ENCODE data around the gene IFNA14.
A peak's percentile ranks its signal among the peaks of the same experiment; 100 is the strongest.
"Not testable (repeated sequence)": the region's sequence is repeated elsewhere in the genome, so short reads cannot be mapped to it uniquely, and the experiment has no call there.

IFNA14 gene

GRCh38 chr9:21217211-21217610, 22.6 kb downstream of the IFNA14 start, which contains the start of gene IFNA16:
Gene IFNA16, minus strand, starts transcription at chr9:21217311. Its CDS starts 6 bp downstream, at chr9:21217305.
- not testable (repeated sequence) for TF ChIP-seq EP300 (IDR thresholded peaks at IDR 0.05; ENCODE audit: borderline replicate concordance); TCF12 (IDR thresholded peaks at IDR 0.05; ENCODE audit: low read depth)
- TF ChIP-seq, protein P1, sequence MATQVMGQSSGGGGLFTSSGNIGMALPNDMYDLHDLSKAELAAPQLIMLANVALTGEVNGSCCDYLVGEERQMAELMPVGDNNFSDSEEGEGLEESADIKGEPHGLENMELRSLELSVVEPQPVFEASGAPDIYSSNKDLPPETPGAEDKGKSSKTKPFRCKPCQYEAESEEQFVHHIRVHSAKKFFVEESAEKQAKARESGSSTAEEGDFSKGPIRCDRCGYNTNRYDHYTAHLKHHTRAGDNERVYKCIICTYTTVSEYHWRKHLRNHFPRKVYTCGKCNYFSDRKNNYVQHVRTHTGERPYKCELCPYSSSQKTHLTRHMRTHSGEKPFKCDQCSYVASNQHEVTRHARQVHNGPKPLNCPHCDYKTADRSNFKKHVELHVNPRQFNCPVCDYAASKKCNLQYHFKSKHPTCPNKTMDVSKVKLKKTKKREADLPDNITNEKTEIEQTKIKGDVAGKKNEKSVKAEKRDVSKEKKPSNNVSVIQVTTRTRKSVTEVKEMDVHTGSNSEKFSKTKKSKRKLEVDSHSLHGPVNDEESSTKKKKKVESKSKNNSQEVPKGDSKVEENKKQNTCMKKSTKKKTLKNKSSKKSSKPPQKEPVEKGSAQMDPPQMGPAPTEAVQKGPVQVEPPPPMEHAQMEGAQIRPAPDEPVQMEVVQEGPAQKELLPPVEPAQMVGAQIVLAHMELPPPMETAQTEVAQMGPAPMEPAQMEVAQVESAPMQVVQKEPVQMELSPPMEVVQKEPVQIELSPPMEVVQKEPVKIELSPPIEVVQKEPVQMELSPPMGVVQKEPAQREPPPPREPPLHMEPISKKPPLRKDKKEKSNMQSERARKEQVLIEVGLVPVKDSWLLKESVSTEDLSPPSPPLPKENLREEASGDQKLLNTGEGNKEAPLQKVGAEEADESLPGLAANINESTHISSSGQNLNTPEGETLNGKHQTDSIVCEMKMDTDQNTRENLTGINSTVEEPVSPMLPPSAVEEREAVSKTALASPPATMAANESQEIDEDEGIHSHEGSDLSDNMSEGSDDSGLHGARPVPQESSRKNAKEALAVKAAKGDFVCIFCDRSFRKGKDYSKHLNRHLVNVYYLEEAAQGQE (IDR thresholded peaks at IDR 0.05; ENCODE audit: low read depth) = not testable (repeated sequence)

- peak; percentile 49 for TF ChIP-seq RAD21 (IDR thresholded peaks at IDR 0.05; ENCODE audit: low read depth)
These were observed 26.1 kb downstream of the IFNA14 start for GRCh38 chr9:21213411-21214326.

DNA sequence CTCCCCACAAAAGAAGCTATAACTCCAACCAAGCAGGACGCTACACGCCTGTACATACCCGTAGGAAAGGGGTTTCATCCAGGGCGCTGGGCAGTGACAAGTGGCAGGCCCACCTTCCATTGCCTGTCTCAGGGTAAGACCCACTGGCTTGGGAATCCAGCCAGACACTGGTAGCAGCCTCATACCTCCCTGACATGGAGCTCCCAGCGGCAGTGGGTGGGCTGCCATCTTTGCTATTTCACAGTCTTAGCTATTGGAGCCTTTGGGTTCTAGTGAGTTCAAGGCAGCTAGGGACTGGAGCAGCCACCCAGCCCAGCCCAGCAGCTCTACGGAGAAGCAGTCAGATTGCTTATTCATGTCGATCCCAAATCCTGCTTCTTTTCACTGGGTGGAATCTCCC, 29.5 kb downstream of the IFNA14 start:
- TF ChIP-seq CEBPB (IDR thresholded peaks at IDR 0.05) (no peak), TCF12 (IDR thresholded peaks at IDR 0.05; ENCODE audit: low read depth) (no peak), EP300 (IDR thresholded peaks at IDR 0.05; ENCODE audit: borderline replicate concordance) (no peak), FOXM1 (IDR thresholded peaks at IDR 0.05; ENCODE audit: borderline replicate concordance, low read depth) (no peak), EGR1 (IDR thresholded peaks at IDR 0.05) (no peak), USF1 (IDR thresholded peaks at IDR 0.05) (no peak), YY1 (IDR thresholded peaks at IDR 0.05; ENCODE audit: low read depth) (no peak), CREB1 (IDR thresholded peaks at IDR 0.05; ENCODE audit: low read depth) (no peak), TAF1 (IDR thresholded peaks at IDR 0.05; ENCODE audit: low read depth) (no peak), NFIC (IDR thresholded peaks at IDR 0.05) (no peak), ZBTB7A (IDR thresholded peaks at IDR 0.05; ENCODE audit: low read depth) (no peak), RAD21 (IDR thresholded peaks at IDR 0.05; ENCODE audit: low read depth) (no peak), TEAD4 (IDR thresholded peaks at IDR 0.05) (no peak)
- TF ChIP-seq, protein P1 (IDR thresholded peaks at IDR 0.05; ENCODE audit: low read depth) = no peak
- TF ChIP-seq, protein P2, sequence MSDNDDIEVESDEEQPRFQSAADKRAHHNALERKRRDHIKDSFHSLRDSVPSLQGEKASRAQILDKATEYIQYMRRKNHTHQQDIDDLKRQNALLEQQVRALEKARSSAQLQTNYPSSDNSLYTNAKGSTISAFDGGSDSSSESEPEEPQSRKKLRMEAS (IDR thresholded peaks at IDR 0.05) = no peak

DNA sequence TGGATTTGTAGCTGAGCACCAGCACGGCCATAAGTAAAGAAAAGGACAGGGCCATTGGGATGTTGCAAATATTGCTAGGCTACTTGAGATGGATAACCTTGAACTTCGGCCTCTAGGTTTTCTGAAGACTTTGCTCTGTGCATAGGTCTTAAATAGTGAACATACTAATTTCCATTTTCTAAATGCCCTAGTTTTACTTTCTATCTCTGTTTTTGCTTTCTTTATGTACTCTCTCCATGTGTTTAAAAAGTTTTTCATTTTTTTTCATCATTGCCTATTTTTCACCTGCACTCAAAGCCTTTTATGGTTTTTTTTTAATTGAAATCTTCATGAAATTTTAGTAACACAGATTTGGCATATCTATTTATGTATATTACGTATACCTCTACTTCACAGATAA, 32.8 kb downstream of the IFNA14 start, which contains the start of gene IFNA10:
TSS of gene IFNA10 (minus strand) at position 101 of the 400 bp plus-strand sequence. CDS start at position 55, 46 bp downstream.
- not testable (repeated sequence) for TF ChIP-seq EGR1 (IDR thresholded peaks at IDR 0.05); EP300 (IDR thresholded peaks at IDR 0.05; ENCODE audit: borderline replicate concordance)
- TF ChIP-seq, protein P1 (IDR thresholded peaks at IDR 0.05; ENCODE audit: low read depth) = not testable (repeated sequence)

GRCh38 chr9:21205204-21205603, 34.6 kb downstream of the IFNA14 start:
- TF ChIP-seq EGR1 (IDR thresholded peaks at IDR 0.05) = no peak
- TF ChIP-seq CEBPB (IDR thresholded peaks at IDR 0.05) = no peak

DNA sequence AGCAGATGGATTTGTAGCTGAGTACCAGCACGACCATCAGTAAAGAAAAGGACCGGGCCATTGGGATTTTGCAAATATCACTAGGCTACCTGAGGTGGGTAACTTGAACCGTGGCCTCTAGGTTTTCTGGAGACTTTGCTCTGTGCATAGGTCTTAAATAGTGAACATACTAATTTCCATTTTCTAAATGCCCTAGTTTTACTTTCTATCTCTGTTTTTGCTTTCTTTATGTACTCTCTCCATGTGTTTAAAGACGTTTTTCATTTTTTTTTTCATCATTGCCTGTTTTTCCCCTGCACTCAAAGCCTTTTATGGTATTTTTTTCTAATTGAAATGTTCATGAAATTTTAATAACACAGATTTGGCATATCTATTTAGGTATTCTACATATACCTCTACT, 37.7 kb downstream of the IFNA14 start, which contains the start of gene IFNA7:
TSS of gene IFNA7 (minus strand) at position 101 of the 400 bp plus-strand sequence. CDS start at position 61, 40 bp downstream.
- TF ChIP-seq YY1 (IDR thresholded peaks at IDR 0.05; ENCODE audit: low read depth); NFIC (IDR thresholded peaks at IDR 0.05); TAF1 (IDR thresholded peaks at IDR 0.05; ENCODE audit: low read depth): not testable (repeated sequence)

Measured in Ishikawa (cell line).